Fibroblast of lung (primary cell): Measurements from ENCODE around the gene ABLIM3. TPM values are rescaled to one million over a fixed set of nuclear protein-coding genes. Genes with fewer than 3 reads are reported as not detected.

ENCODE experiments used
- DNase-seq, 2 donors: peaks; one replicate each; pipeline versions ENCODE4 v3.0.0 to v3.0.0-alpha.2; 2010; ENCODE audit warnings: low read depth in 2 of 2
- H2AFZ ChIP-seq: 2 replicates; pipeline ENCODE4 v1.5.1; 2012; ENCODE audit warnings: low read length, control low read depth, inconsistent platforms
- H3K27ac ChIP-seq: 2 replicates; pipeline ENCODE4 v1.5.1; 2011; ENCODE audit warnings: low read length, control low read depth; ENCODE audit not compliant: insufficient read depth
- H3K27me3 ChIP-seq: 2 replicates; pipeline ENCODE4 v1.5.1; 2011; ENCODE audit warnings: mild to moderate bottlenecking, low read length; ENCODE audit not compliant: control insufficient read depth, insufficient read depth
- H3K36me3 ChIP-seq: 2 replicates; pipeline ENCODE4 v1.5.1; 2011; ENCODE audit warnings: low read length; ENCODE audit not compliant: control insufficient read depth, insufficient read depth
- H3K4me1 ChIP-seq: 2 replicates; pipeline ENCODE4 v1.5.1; 2011; ENCODE audit warnings: low read length; ENCODE audit not compliant: control insufficient read depth, insufficient read depth; ENCODE audit errors: extremely low read depth
- H3K4me2 ChIP-seq: 2 replicates; pipeline ENCODE4 v1.5.1; 2011; ENCODE audit warnings: low read length, control low read depth; ENCODE audit not compliant: insufficient read depth; ENCODE audit errors: extremely low read depth
- H3K4me3 ChIP-seq, 4 experiments: fragments of 200-600 bp in 1 of 4; sonication (generic) in 1 of 4; replicated peaks in 1 of 4; 2 replicates each; pipeline ENCODE4 v1.5.1; 2011 to 2016; ENCODE audit warnings: low read length in 4 of 4, low read depth in 3 of 4, mild to moderate bottlenecking in 3 of 4, control low read depth in 2 of 4, inconsistent platforms in 1 of 4, mixed read lengths in 1 of 4; ENCODE audit not compliant: insufficient read depth in 1 of 4; ENCODE audit errors: control extremely low read depth in 1 of 4
- H3K79me2 ChIP-seq: 2 replicates; pipeline ENCODE4 v1.5.1; 2012; ENCODE audit warnings: mild to moderate bottlenecking, low read length, inconsistent platforms; ENCODE audit not compliant: control insufficient read depth, insufficient read depth
- H3K9ac ChIP-seq: 2 replicates; pipeline ENCODE4 v1.5.1; 2011; ENCODE audit warnings: mild to moderate bottlenecking, low read length, control low read depth; ENCODE audit not compliant: insufficient read depth
- H3K9me3 ChIP-seq: 2 replicates; pipeline ENCODE4 v1.5.1; 2012; ENCODE audit warnings: low read depth, low read length; ENCODE audit not compliant: control insufficient read depth, insufficient read depth
- H4K20me1 ChIP-seq: 2 replicates; pipeline ENCODE4 v1.5.1; 2011; ENCODE audit warnings: low read length; ENCODE audit not compliant: control insufficient read depth, insufficient read depth; ENCODE audit errors: extremely low read depth
- CTCF ChIP-seq, 2 donors: IDR thresholded peaks in 1 of 2; conservative IDR thresholded peaks in 1 of 2; 1 replicate in 1 of 2; 2 replicates in 1 of 2; pipeline ENCODE4 v1.5.1; 2011 to 2012; ENCODE audit warnings: low read length in 2 of 2, control low read depth in 1 of 2, inconsistent platforms in 1 of 2, low read depth in 1 of 2, mild to moderate bottlenecking in 1 of 2
- EZH2 ChIP-seq: IDR thresholded peaks from 2 replicates; pipeline ENCODE4 v1.5.1; 2012; ENCODE audit warnings: low read length, control low read depth, mild to moderate bottlenecking; ENCODE audit errors: missing control alignments
- polyA plus RNA-seq, 2 donors: library from polyadenylated mRNA; depleted of rRNA in 1 of 2; stranded (reverse) in 1 of 2; unstranded in 1 of 2; fragments of >200 nt; gene quantifications; 2 replicates each; pipeline ENCODE4 v1.2.1, GENCODE V29; 2011 to 2012; ENCODE audit warnings: missing spikeins in 1 of 2
- total RNA-seq: library from RNA; depleted of rRNA; stranded (reverse); fragments of >200 nt; gene quantifications from 2 replicates; pipeline ENCODE4 v1.2.1, GENCODE V29; 2014

Gene ABLIM3
- total and polyA plus RNA-seq, 2 donors (not counting 1 experiment from before 2014, with no cell fraction given), result 48.1 to 49.9 TPM

- Histone ChIP-seq H3K79me2 (peaks cover 11% of the 10 kb centered on the region), H2AFZ (no peak overlapping the region), H4K20me1 (no peaks in the 10 kb centered on the region), H3K27me3 (no peaks in the 10 kb centered on the region), H3K27ac (no peak overlapping the region), H3K9ac (no peak overlapping the region), H3K4me2 (no peak overlapping the region), H3K36me3 (peaks cover 4% of the 10 kb centered on the region), H3K4me3 (no peak overlapping the region), H3K4me1 (peaks cover 6% of the 10 kb centered on the region), H3K9me3 (no peaks in the 10 kb centered on the region)
- no peak for TF ChIP-seq CTCF (conservative IDR thresholded peaks at IDR 0.05 in 1 of 2, IDR thresholded peaks at IDR 0.05 in 1 of 2; ENCODE audit: low read depth in 1 of 2, low read length in 2 of 2)
- no peak for TF ChIP-seq EZH2
- no peak for DNase-seq
These were observed 40.4 kb downstream of the ABLIM3 start for GRCh38 chr5:149181732-149182131.

- no peak overlapping the region for H3K4me2 ChIP-seq
- TF ChIP-seq EZH2 (no peak), CTCF (conservative IDR thresholded peaks at IDR 0.05 in 1 of 2, IDR thresholded peaks at IDR 0.05 in 1 of 2; ENCODE audit: low read depth in 1 of 2, low read length in 2 of 2) (no peak)
- H3K27me3 ChIP-seq, result no peaks in the 10 kb centered on the region
- H3K79me2 ChIP-seq, result peaks cover 9% of the 10 kb centered on the region
- H3K27ac ChIP-seq, result no peak overlapping the region
- no peaks in the 10 kb centered on the region for H4K20me1 ChIP-seq
- no peak overlapping the region for H2AFZ ChIP-seq
- H3K4me1 ChIP-seq, result peaks cover 6% of the 10 kb centered on the region
- H3K9me3 ChIP-seq, result no peaks in the 10 kb centered on the region
- H3K9ac ChIP-seq, result no peak overlapping the region
- H3K36me3 ChIP-seq, result peaks cover 4% of the 10 kb centered on the region
- DNase-seq, result no peak
- no peak overlapping the region for H3K4me3 ChIP-seq
These were observed 40.9 kb downstream of the ABLIM3 start for GRCh38 chr5:149182241-149182640.

GRCh38 chr5:149185067-149185466, 43.8 kb downstream of the ABLIM3 start:
- Histone ChIP-seq H3K4me3 (no peak overlapping the region), H3K27ac (no peak overlapping the region), H3K27me3 (no peaks in the 10 kb centered on the region)

More at GRCh38 chr5:149185067-149185466, 43.8 kb downstream of the ABLIM3 start:
- Histone ChIP-seq H3K4me1 (peaks cover 5% of the 10 kb centered on the region), H3K9me3 (no peaks in the 10 kb centered on the region), H3K4me2 (no peak overlapping the region), H3K79me2 (peaks cover 2% of the 10 kb centered on the region), H4K20me1 (no peaks in the 10 kb centered on the region), H3K9ac (no peak overlapping the region), H3K36me3 (peaks cover 4% of the 10 kb centered on the region), H2AFZ (no peak overlapping the region)
- DNase-seq, result no peak
- TF ChIP-seq CTCF (conservative IDR thresholded peaks at IDR 0.05 in 1 of 2, IDR thresholded peaks at IDR 0.05 in 1 of 2; ENCODE audit: low read depth in 1 of 2, low read length in 2 of 2) (no peak), EZH2 (no peak)
